Mesenchymal stem cell (in vitro differentiated cells and primary cell): ENCODE measurements around the gene FANCE.

Experiments used
- DNase-seq: peaks from one replicate; pipeline ENCODE4 v3.0.0-alpha.2; 2013
- H2AFZ ChIP-seq: one replicate; pipeline ENCODE4 v1.6.1; 2013; ENCODE audit warnings: low read depth, mild to moderate bottlenecking, control low read depth, inconsistent platforms, low read length, moderate library complexity
- H2AK5ac ChIP-seq: 2 replicates; pipeline ENCODE4 v1.6.1; 2013; ENCODE audit warnings: low read length, moderate library complexity, mild to moderate bottlenecking, inconsistent platforms; ENCODE audit not compliant: severe bottlenecking
- H2BK120ac ChIP-seq: one replicate; pipeline ENCODE4 v1.6.1; 2013; ENCODE audit warnings: low read depth, mild to moderate bottlenecking, inconsistent platforms, low read length, moderate library complexity
- H2BK12ac ChIP-seq, 2 experiments: one replicate each; pipeline ENCODE4 v1.6.1; 2013; ENCODE audit warnings: inconsistent platforms in 2 of 2, low read length in 2 of 2, mild to moderate bottlenecking in 2 of 2, moderate library complexity in 2 of 2, control low read depth in 1 of 2
- H2BK15ac ChIP-seq: one replicate; pipeline ENCODE4 v1.6.1; 2013; ENCODE audit warnings: mild to moderate bottlenecking, low read depth, inconsistent platforms; ENCODE audit not compliant: poor library complexity, severe bottlenecking
- H2BK5ac ChIP-seq: 2 replicates; pipeline ENCODE4 v1.6.1; 2013; ENCODE audit warnings: low read depth, mild to moderate bottlenecking, low read length, control low read depth, inconsistent platforms; ENCODE audit not compliant: poor library complexity, severe bottlenecking
- H3K14ac ChIP-seq, 2 experiments: one replicate each; pipeline ENCODE4 v1.6.1; 2013; ENCODE audit warnings: inconsistent platforms in 2 of 2, low read length in 2 of 2, control low read depth in 1 of 2, mild to moderate bottlenecking in 1 of 2, moderate library complexity in 1 of 2
- H3K18ac ChIP-seq, 2 experiments: one replicate each; pipeline ENCODE4 v1.6.1; 2013; ENCODE audit warnings: inconsistent platforms in 2 of 2, low read length in 2 of 2, control low read depth in 1 of 2, low read depth in 1 of 2, mild to moderate bottlenecking in 1 of 2
- H3K23ac ChIP-seq, 2 experiments: one replicate each; pipeline ENCODE4 v1.6.1; 2013; ENCODE audit warnings: inconsistent platforms in 2 of 2, low read length in 2 of 2, mild to moderate bottlenecking in 2 of 2, moderate library complexity in 2 of 2, control low read depth in 1 of 2
- H3K27ac ChIP-seq: 2 replicates; pipeline ENCODE4 v1.5.1; 2013; ENCODE audit warnings: mild to moderate bottlenecking, moderate library complexity, low read length, control low read depth, inconsistent platforms; ENCODE audit not compliant: poor library complexity, severe bottlenecking
- H3K27me3 ChIP-seq, 2 experiments: 2 replicates each; pipeline versions ENCODE4 v1.6.1 to v1.7.0; 2013; ENCODE audit warnings: low read length in 2 of 2, mild to moderate bottlenecking in 2 of 2, moderate library complexity in 2 of 2, control low read depth in 1 of 2, inconsistent platforms in 1 of 2; ENCODE audit not compliant: control insufficient read depth in 1 of 2, insufficient read depth in 1 of 2
- H3K36me3 ChIP-seq, 2 experiments: 2 replicates each; pipeline versions ENCODE4 v1.6.1 to v1.7.0; 2013; ENCODE audit warnings: low read length in 2 of 2, control low read depth in 1 of 2, inconsistent platforms in 1 of 2, low read depth in 1 of 2, mild to moderate bottlenecking in 1 of 2; ENCODE audit not compliant: insufficient read depth in 2 of 2, control insufficient read depth in 1 of 2
- H3K4ac ChIP-seq, 2 experiments: one replicate each; pipeline ENCODE4 v1.6.1; 2013; ENCODE audit warnings: inconsistent platforms in 2 of 2, low read length in 2 of 2, mild to moderate bottlenecking in 2 of 2, moderate library complexity in 2 of 2, control low read depth in 1 of 2, low read depth in 1 of 2
- H3K4me1 ChIP-seq: 2 replicates; pipeline ENCODE4 v1.6.1; 2013; ENCODE audit warnings: low read depth, low read length, control low read depth; ENCODE audit not compliant: control insufficient read depth, insufficient read depth
- H3K4me2 ChIP-seq: 2 replicates; pipeline ENCODE4 v1.6.1; 2013; ENCODE audit warnings: low read length, mild to moderate bottlenecking, inconsistent platforms; ENCODE audit not compliant: poor library complexity, severe bottlenecking
- H3K4me3 ChIP-seq, 2 experiments: 2 replicates each; pipeline versions ENCODE4 v1.5.1 to v1.7.0; 2013; ENCODE audit warnings: low read length in 2 of 2, mild to moderate bottlenecking in 2 of 2, control low read depth in 1 of 2, low read depth in 1 of 2; ENCODE audit not compliant: insufficient read depth in 1 of 2
- H3K79me1 ChIP-seq: replicated peaks from 2 replicates; pipeline ENCODE4 v1.6.1; 2013; ENCODE audit warnings: mild to moderate bottlenecking, control low read depth, low read length, inconsistent platforms; ENCODE audit not compliant: poor library complexity, severe bottlenecking
- H3K9ac ChIP-seq: 2 replicates; pipeline ENCODE4 v1.7.0; 2013; ENCODE audit warnings: mild to moderate bottlenecking, low read length, moderate library complexity
- H3K9me3 ChIP-seq: 2 replicates; pipeline ENCODE4 v1.7.0; 2013; ENCODE audit warnings: mild to moderate bottlenecking, low read length; ENCODE audit not compliant: control insufficient read depth
- H4K8ac ChIP-seq: one replicate; pipeline ENCODE4 v1.6.1; 2013; ENCODE audit warnings: inconsistent platforms, mild to moderate bottlenecking, low read length, moderate library complexity
- H4K91ac ChIP-seq: one replicate; pipeline ENCODE4 v1.6.1; 2013; ENCODE audit warnings: mild to moderate bottlenecking, low read length, inconsistent platforms
- WGBS: methylation state at CpG from one replicate; pipeline ENCODE4 v1.1.7; 2013; ENCODE audit warnings: mixed read lengths; 5-methylcytosine and 5-hydroxymethylcytosine counted together

FANCE gene

GRCh38 chr6:35487658-35488516, 35.7 kb downstream of the FANCE start:
- WGBS: 43% methylated on average over 8 of the region's 9 CpGs
- no peak overlapping the region for H2AFZ ChIP-seq
- H3K27ac ChIP-seq: peak overlapping the region; percentile 65
- H2BK15ac ChIP-seq: peak overlapping the region; percentile 50
- H4K8ac ChIP-seq: no peak overlapping the region
- H3K79me1 ChIP-seq: peaks cover 28% of the 10 kb centered on the region
- H3K23ac ChIP-seq: no peak overlapping the region
- H3K4ac ChIP-seq: no peak overlapping the region
- peak overlapping the region; percentile 63 for H4K91ac ChIP-seq
- H3K18ac ChIP-seq: peak overlapping the region; percentile 16 to 58
- H2AK5ac ChIP-seq: peak overlapping the region; percentile 82
- no peak for DNase-seq
- no peak overlapping the region for H3K9ac ChIP-seq
- peak overlapping the region; percentile 53 to 66 for H2BK12ac ChIP-seq
- H3K27me3 ChIP-seq: no peaks in the 10 kb centered on the region
- no peak overlapping the region for H3K4me3 ChIP-seq
- H3K4me2 ChIP-seq: no peak overlapping the region
- peaks cover 86% of the 10 kb centered on the region for H3K4me1 ChIP-seq
- H2BK120ac ChIP-seq: no peak overlapping the region
- no peak overlapping the region for H2BK5ac ChIP-seq
- H3K14ac ChIP-seq: peak overlapping the region in 1 of 2 experiments; percentile 50
- H3K9me3 ChIP-seq: no peaks in the 10 kb centered on the region
- peaks cover 19 to 36% of the 10 kb centered on the region in 2 experiments for H3K36me3 ChIP-seq

- H3K79me1 ChIP-seq: peaks cover 23% of the 10 kb centered on the region
- no peaks in the 10 kb centered on the region for H3K27me3 ChIP-seq
- H2AFZ ChIP-seq: no peak overlapping the region
- no peak for DNase-seq
- H4K91ac ChIP-seq: no peak overlapping the region
- H3K4me3 ChIP-seq: no peak overlapping the region
- H3K9me3 ChIP-seq: no peaks in the 10 kb centered on the region
- H2BK5ac ChIP-seq: no peak overlapping the region
- peaks cover 85% of the 10 kb centered on the region for H3K4me1 ChIP-seq
- no peak overlapping the region for H3K14ac ChIP-seq
- H2BK120ac ChIP-seq: no peak overlapping the region
- H3K27ac ChIP-seq: peak overlapping the region; percentile 65
- peak overlapping the region; percentile 73 for H2AK5ac ChIP-seq
- no peak overlapping the region for H3K23ac ChIP-seq
- no peak overlapping the region for H3K4ac ChIP-seq
- H3K18ac ChIP-seq: peak overlapping the region; percentile 16 to 58
- H3K36me3 ChIP-seq: peaks cover 13 to 33% of the 10 kb centered on the region in 2 experiments
- H2BK15ac ChIP-seq: no peak overlapping the region
- no peak overlapping the region for H3K9ac ChIP-seq
- no peak overlapping the region for H3K4me2 ChIP-seq
- H2BK12ac ChIP-seq: peak overlapping the region; percentile 53 to 55
- WGBS: 78% methylated on average over 8 of the region's 9 CpGs
- no peak overlapping the region for H4K8ac ChIP-seq
Observed at GRCh38 chr6:35488517-35488862, 36.4 kb downstream of the FANCE start.

- Histone ChIP-seq H3K14ac (no peak overlapping the region), H2BK15ac (peak overlapping the region; percentile 26), H3K18ac (peak overlapping the region in 1 of 2 experiments; percentile 15), H3K4me1 (peaks cover 87% of the 10 kb centered on the region), H2BK5ac (no peak overlapping the region), H3K9ac (no peak overlapping the region), H4K91ac (no peak overlapping the region), H2AFZ (no peak overlapping the region), H3K9me3 (no peaks in the 10 kb centered on the region), H3K23ac (no peak overlapping the region), H3K4me3 (no peak overlapping the region), H3K4me2 (no peak overlapping the region), H3K4ac (no peak overlapping the region), H3K36me3 (peaks cover 7 to 31% of the 10 kb centered on the region in 2 experiments), H3K27me3 (no peaks in the 10 kb centered on the region), H2AK5ac (peak overlapping the region; percentile 19), H2BK120ac (peak overlapping the region; percentile 84), H3K79me1 (peaks cover 19% of the 10 kb centered on the region), H3K27ac (peak overlapping the region; percentile 89), H4K8ac (no peak overlapping the region), H2BK12ac (no peak overlapping the region)
- no peak for DNase-seq
- WGBS: 80% methylated on average over 1 of the region's 1 CpG
Observed at GRCh38 chr6:35489066-35489465, 36.9 kb downstream of the FANCE start.

- H3K9me3 ChIP-seq: no peaks in the 10 kb centered on the region
Observed at GRCh38 chr6:35489995-35490791, 38.1 kb downstream of the FANCE start.

More at GRCh38 chr6:35489995-35490791, 38.1 kb downstream of the FANCE start:
- Histone ChIP-seq H3K36me3 (peaks cover 2 to 26% of the 10 kb centered on the region in 2 experiments), H3K23ac (peak overlapping the region in 1 of 2 experiments; percentile 0), H3K14ac (peak overlapping the region in 1 of 2 experiments; percentile 71), H3K79me1 (peaks cover 10% of the 10 kb centered on the region), H3K18ac (peak overlapping the region; percentile 88 to 92), H3K27ac (peak overlapping the region; percentile 89), H2BK12ac (peak overlapping the region; percentile 78 to 83), H3K4me2 (peak overlapping the region; percentile 66), H3K4me1 (peaks cover 87% of the 10 kb centered on the region), H2BK5ac (no peak overlapping the region), H3K4ac (peak overlapping the region in 1 of 2 experiments; percentile 83), H3K9ac (peak overlapping the region; percentile 67), H2BK120ac (peak overlapping the region; percentile 40), H2AFZ (no peak overlapping the region), H4K91ac (peak overlapping the region; percentile 97), H2BK15ac (peak overlapping the region; percentile 71), H3K4me3 (peak overlapping the region in 1 of 2 experiments; percentile 53), H4K8ac (peak overlapping the region; percentile 80), H2AK5ac (peak overlapping the region; percentile 97), H3K27me3 (no peaks in the 10 kb centered on the region)
- WGBS: 1% methylated on average over 23 of the region's 28 CpGs
- DNase-seq: peak; percentile 73
